Upper lobe of right lung (tissue), 1 donor: ENCODE results near the gene OTX1. TPM values are rescaled to one million over a fixed set of nuclear protein-coding genes. Genes with fewer than 3 reads are reported as not detected.
A peak's percentile ranks its signal among the peaks of the same experiment; 100 is the strongest.

Experiments used
- ATAC-seq: fragments of 200-7000 bp; cut with Tn5 transposase; one replicate; pipeline ENCODE4 v1.9.1; 2020; ENCODE audit warnings: mild to moderate bottlenecking, moderate library complexity
- DNase-seq: peaks from one replicate; pipeline ENCODE4 v3.0.0-alpha.2; 2020
- H3K27ac ChIP-seq: fragments of 200-600 bp; one replicate; pipeline ENCODE4 v1.8.0; 2022
- H3K27me3 ChIP-seq: fragments of 200-600 bp; one replicate; pipeline ENCODE4 v1.8.0; 2022; ENCODE audit warnings: mild to moderate bottlenecking
- H3K36me3 ChIP-seq: fragments of 200-600 bp; one replicate; pipeline ENCODE4 v1.8.0; 2022
- H3K4me1 ChIP-seq: fragments of 200-600 bp; one replicate; pipeline ENCODE4 v1.8.0; 2022
- H3K4me3 ChIP-seq: fragments of 200-600 bp; one replicate; pipeline ENCODE4 v1.8.0; 2022; ENCODE audit warnings: mild to moderate bottlenecking
- H3K9me3 ChIP-seq: fragments of 200-600 bp; one replicate; pipeline ENCODE4 v1.8.0; 2022
- intact Hi-C: fragments of 100-400 bp; cut with DNase I; formaldehyde crosslinking; loops from one replicate; pipeline ENCODE4 v1.11.0; 2022
- total RNA-seq: library from RNA; stranded (reverse); fragmentation: NEBNext Ultra II Directional; extraction: Animal tissue kit (Norgen Biotek cat#: 25700); gene quantifications from one replicate; pipeline ENCODE4 v1.2.1, GENCODE V29; 2021
- TF ChIP-seq, protein P1 (sequence below): fragments of 200-600 bp; IDR thresholded peaks from one replicate; pipeline ENCODE4 v1.8.0; 2022; ENCODE audit warnings: antibody characterized with exemption
- donor health status: DM: no; HTN: yes; CAD: no; lungs with severe emphysema.

OTX1 gene
- total RNA-seq, 1 donor from 2014 or later, result not detected

- no peak for ATAC-seq
- TF ChIP-seq, protein P1, sequence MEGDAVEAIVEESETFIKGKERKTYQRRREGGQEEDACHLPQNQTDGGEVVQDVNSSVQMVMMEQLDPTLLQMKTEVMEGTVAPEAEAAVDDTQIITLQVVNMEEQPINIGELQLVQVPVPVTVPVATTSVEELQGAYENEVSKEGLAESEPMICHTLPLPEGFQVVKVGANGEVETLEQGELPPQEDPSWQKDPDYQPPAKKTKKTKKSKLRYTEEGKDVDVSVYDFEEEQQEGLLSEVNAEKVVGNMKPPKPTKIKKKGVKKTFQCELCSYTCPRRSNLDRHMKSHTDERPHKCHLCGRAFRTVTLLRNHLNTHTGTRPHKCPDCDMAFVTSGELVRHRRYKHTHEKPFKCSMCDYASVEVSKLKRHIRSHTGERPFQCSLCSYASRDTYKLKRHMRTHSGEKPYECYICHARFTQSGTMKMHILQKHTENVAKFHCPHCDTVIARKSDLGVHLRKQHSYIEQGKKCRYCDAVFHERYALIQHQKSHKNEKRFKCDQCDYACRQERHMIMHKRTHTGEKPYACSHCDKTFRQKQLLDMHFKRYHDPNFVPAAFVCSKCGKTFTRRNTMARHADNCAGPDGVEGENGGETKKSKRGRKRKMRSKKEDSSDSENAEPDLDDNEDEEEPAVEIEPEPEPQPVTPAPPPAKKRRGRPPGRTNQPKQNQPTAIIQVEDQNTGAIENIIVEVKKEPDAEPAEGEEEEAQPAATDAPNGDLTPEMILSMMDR, result no peak
- H3K27me3 ChIP-seq, result peaks cover 100% of the 10 kb centered on the region
- DNase-seq, result no peak
- H3K4me3 ChIP-seq, result no peak overlapping the region
- peaks cover 51% of the 10 kb centered on the region for H3K4me1 ChIP-seq
- no peak overlapping the region for H3K27ac ChIP-seq
- no peaks in the 10 kb centered on the region for H3K36me3 ChIP-seq
- intact Hi-C loops, result no loop called here
- no peaks in the 10 kb centered on the region for H3K9me3 ChIP-seq
These were observed 7.7 kb downstream of the OTX1 start for GRCh38 chr2:63058144-63058920.

DNA sequence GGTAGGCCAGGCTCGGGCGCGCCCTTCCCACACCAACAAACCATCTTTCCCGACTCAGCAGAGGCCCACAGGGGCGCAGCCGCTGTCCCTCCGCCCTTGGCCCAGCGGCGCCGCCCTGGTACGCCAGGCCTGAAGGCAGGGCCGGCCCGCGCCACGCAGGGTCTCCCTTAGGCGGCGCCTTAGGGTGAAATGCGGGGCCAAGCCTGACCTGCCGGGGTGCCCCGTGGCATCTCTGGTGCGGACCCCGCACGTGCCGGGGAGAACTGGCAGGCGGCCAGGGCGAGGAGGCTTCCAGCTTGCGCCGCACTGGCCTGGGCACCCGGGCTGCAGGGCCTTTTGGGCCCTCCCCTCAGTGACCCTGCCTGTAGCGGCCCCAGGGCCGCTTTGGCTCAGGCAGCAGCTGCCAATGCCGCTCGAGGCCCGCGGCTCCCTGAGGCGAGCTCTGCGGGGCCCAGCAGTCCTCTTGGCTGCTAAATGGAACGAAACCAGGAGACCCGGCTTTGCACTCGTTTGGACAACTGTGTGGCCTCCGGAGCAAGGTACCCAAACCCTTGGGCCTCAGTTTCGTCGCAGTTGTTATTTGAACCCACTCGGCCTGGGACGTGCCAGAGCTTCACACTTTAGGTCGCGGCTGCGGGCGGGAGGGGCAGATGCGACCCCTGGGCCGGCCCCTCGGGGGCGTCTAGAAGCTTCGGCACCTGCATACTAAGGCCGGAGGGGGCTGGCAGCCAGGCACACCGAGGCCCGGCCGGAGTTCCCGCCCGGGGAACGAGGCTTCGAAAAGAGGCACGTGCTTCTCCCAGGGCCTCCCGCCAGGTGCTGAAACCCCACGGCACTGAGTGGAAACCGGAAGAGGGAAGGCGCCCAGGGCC is 8.5 kb downstream of the OTX1 start:
- TF ChIP-seq, protein P1, result no peak
- Histone ChIP-seq H3K9me3 (no peaks in the 10 kb centered on the region), H3K27ac (no peak overlapping the region), H3K4me3 (no peak overlapping the region), H3K36me3 (no peaks in the 10 kb centered on the region), H3K27me3 (peaks cover 100% of the 10 kb centered on the region), H3K4me1 (peaks cover 47% of the 10 kb centered on the region)
- intact Hi-C loops, result no loop called here
- DNase-seq (no peak), ATAC-seq (peak; percentile 24)

- ATAC-seq (peak; percentile 14), DNase-seq (no peak)
- Histone ChIP-seq H3K9me3 (no peaks in the 10 kb centered on the region), H3K4me3 (no peak overlapping the region), H3K4me1 (peaks cover 42% of the 10 kb centered on the region), H3K36me3 (no peaks in the 10 kb centered on the region), H3K27ac (no peak overlapping the region), H3K27me3 (peaks cover 100% of the 10 kb centered on the region)
- TF ChIP-seq, protein P1, result no peak
- intact Hi-C loops, result no loop called here
These were observed 9.3 kb downstream of the OTX1 start for GRCh38 chr2:63059793-63060471.

GRCh38 chr2:63060472-63060991 is 9.9 kb downstream of the OTX1 start:
- DNase-seq, result no peak
- Histone ChIP-seq H3K9me3 (no peaks in the 10 kb centered on the region), H3K27me3 (peaks cover 98% of the 10 kb centered on the region), H3K27ac (no peak overlapping the region), H3K4me1 (peaks cover 39% of the 10 kb centered on the region), H3K4me3 (no peak overlapping the region), H3K36me3 (no peaks in the 10 kb centered on the region)
- intact Hi-C loops, result no loop called here
- TF ChIP-seq, protein P1, result no peak
- ATAC-seq, result no peak

DNA sequence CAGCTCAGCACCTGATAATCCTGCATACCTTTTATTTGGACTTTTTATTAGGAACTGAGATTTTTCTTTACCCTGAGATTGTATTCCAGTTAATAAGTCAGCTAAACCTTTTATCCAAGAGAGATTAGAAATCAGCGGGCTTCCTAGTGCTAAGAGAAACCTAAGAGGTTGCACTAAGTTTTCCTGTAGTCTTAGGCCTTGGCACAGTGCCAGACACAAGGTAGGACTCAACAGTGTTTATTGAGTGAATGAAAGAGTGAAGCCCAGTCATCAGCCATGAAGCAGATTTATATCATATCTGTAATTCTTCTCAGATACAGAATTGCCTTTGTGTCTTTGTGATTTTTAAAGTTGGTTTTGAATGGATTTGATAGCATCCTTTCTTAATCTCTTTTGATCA is 13.6 kb downstream of the OTX1 start:
- Histone ChIP-seq H3K4me3 (no peak overlapping the region), H3K27ac (no peak overlapping the region), H3K4me1 (peaks cover 5% of the 10 kb centered on the region), H3K36me3 (no peaks in the 10 kb centered on the region), H3K9me3 (no peaks in the 10 kb centered on the region), H3K27me3 (peaks cover 83% of the 10 kb centered on the region)
- DNase-seq (no peak), ATAC-seq (no peak)
- intact Hi-C loops, result no loop called here
- TF ChIP-seq, protein P1, result no peak
